GM21825 (cell line): ENCODE results near the gene ZNF687.

ENCODE experiments used
- ATAC-seq: cut with Tn5 transposase; IDR thresholded peaks from one replicate; pipeline ENCODE4 v1.9.1; 2021; ENCODE audit warnings: mild to moderate bottlenecking, moderate library complexity; ENCODE audit not compliant: unreplicated experiment

Gene ZNF687

DNA sequence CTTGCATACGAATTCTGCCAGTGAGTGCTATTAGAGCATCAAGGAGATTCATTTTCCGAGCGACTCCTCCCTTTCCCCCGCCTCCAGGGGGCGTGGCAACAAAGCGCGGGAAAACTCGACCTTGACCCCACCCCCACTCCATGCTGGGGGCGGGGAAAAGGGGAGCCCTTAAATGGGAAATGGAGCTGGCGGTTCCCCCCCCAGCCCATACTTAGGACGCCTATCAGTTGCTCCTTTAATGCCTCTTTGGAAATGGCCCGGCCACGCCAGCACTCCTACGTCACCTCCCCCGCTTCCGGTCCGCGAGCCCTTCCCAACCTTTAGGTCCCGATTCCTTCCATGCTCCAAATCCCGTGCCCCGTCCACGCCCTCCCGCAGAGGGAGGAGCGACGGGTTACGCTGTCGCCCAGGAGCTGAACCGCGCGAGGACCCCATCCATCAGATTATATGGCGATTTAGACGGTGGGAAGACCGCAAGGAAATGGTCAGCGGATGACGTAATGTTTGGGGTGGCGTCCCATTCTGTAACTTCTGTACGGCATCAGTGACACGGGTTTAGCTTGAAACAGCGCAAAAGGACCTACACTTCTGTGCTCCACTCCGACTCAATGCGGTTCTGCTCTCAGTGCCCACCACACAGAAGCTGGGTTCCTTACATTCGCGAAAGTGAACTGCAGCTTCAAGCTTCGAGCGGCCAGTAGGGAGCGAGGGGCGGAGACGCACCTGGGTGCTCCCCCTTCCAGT, 702 bp upstream of the ZNF687 start:
- ATAC-seq, result peak; percentile 29

- ATAC-seq, result no peak
Observed at GRCh38 chr1:151282883-151283725, 1.0 kb downstream of the ZNF687 start.

DNA sequence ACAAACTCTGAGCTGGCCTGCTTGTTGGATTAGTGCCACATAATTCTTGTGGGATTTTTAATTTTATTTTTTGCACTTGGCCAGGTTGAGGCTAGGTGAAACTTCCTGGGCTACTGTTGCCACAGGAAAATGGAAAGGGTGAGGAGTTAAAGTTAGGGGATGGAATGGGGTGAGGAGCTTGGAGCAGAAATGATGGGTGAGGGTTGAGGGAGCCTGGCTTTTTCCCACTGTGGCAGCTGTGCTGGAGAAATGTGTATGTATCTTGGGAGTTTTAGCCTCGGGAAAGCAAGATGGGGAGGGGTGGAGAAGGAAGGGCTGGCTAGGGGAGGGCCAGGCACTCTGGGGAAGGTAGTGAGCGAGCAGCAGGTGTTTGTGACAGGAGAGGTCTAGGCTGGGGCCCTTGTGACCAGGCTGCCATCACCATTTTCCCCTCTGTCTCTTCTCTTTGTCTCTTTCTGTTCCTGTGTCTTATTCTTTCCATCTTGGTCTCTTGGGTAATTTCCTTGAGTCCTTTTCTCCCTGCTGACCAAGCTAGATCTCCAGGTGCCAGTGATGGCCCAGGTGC, 2.0 kb downstream of the ZNF687 start:
- ATAC-seq, result no peak

DNA sequence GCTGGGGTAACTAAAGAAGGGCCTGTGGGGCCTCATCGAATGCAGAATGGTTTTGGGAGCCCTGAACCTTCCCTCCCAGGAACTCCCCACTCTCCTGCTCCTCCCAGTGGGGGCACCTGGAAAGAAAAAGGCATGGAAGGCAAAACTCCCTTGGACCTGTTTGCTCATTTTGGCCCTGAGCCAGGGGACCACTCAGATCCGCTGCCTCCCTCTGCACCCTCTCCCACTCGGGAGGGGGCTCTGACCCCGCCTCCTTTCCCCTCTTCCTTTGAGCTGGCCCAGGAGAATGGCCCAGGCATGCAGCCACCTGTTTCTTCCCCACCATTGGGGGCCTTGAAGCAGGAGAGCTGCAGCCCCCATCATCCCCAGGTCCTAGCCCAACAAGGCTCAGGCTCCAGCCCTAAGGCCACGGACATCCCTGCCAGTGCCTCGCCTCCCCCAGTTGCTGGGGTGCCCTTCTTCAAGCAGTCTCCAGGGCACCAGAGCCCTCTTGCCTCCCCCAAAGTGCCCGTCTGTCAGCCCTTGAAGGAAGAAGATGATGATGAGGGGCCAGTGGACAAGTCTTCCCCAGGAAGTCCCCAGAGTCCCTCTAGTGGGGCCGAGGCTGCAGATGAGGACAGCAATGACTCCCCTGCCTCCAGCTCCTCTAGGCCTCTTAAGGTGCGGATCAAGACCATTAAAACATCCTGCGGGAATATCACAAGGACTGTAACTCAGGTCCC, 4.7 kb downstream of the ZNF687 start:
- no peak for ATAC-seq

- no peak for ATAC-seq
Observed at GRCh38 chr1:151287341-151287699, 5.2 kb downstream of the ZNF687 start.

DNA sequence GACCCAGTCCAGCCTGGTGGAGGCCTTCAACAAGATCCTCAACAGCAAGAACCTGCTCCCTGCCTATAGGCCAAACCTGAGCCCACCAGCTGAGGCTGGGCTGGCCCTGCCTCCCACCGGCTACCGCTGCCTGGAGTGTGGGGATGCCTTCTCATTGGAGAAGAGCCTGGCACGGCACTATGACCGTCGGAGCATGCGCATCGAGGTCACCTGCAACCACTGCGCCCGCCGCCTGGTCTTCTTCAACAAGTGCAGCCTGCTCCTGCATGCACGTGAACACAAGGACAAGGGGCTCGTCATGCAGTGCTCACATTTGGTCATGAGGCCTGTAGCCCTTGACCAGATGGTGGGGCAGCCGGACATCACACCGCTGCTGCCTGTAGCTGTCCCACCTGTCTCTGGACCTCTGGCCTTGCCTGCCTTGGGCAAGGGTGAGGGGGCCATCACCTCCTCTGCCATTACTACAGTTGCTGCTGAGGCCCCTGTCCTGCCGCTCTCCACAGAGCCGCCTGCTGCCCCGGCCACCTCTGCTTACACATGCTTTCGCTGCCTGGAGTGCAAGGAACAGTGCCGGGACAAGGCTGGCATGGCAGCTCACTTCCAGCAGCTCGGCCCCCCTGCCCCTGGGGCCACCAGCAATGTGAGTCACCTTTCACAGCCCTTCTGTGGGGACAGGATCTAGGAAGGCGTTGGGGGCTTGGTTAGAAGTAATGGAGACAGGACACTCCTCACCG, 5.8 kb downstream of the ZNF687 start:
- no peak for ATAC-seq

- ATAC-seq, result no peak
Observed at GRCh38 chr1:151288502-151288901, 6.4 kb downstream of the ZNF687 start.

DNA sequence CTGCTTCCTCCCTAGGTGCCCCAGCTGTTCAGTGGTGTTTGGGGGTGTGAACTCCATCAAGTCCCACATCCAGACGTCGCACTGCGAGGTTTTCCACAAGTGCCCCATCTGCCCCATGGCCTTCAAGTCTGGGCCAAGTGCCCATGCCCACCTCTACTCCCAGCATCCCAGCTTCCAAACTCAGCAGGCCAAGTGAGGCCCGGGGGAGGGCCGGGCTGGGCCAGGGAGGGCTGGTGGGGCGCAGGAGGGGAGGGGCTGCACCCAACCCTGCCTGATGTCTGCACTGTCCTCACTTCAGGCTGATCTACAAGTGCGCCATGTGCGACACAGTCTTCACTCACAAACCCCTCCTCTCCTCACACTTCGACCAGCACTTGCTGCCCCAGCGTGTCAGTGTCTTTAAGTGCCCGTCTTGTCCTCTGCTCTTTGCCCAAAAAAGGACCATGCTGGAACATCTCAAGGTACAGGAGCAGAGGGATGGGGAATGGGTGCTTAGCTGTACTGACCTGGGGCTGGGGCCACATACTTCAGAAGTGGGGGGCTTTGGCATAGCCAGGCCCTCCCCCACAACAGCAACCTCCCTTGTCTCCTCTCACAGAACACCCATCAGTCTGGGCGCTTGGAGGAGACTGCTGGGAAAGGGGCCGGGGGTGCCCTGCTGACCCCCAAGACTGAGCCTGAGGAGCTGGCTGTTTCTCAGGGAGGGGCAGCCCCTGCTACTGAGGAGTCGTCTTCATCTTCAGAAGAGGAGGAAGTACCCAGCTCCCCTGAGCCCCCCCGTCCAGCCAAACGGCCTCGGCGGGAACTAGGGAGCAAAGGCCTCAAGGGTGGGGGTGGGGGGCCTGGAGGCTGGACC, 7.2 kb downstream of the ZNF687 start:
- ATAC-seq, result no peak

DNA sequence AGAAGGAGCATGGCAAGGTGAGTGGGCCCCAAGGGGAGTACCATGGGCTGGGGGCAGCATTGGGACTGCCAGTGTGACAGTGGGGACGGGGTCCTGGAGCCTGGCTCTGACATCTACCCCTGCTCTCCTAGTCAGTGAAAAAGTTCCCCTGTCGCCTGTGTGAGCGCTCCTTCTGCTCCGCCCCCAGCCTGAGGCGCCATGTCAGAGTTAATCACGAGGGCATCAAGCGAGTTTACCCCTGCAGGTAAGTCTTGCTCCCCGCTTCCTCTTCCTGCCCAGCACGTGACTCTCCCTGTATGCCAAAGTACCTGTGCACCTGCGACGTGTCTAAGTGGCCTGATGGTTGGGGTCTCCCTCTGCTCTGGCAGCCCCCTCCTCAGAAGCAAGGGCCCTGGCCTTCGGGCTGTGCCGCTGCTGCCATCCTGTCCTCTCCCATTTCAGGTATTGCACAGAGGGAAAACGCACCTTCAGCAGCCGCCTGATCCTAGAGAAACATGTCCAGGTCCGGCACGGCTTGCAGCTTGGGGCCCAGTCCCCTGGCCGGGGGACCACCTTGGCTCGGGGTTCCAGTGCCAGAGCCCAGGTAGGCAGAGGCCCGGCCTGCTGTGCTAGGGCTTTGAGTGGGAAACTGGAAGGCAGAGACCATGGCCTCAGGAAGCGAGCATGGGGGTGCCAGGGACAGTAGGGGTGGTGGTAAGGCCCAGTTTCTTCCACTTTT, 8.1 kb downstream of the ZNF687 start:
- no peak for ATAC-seq

DNA sequence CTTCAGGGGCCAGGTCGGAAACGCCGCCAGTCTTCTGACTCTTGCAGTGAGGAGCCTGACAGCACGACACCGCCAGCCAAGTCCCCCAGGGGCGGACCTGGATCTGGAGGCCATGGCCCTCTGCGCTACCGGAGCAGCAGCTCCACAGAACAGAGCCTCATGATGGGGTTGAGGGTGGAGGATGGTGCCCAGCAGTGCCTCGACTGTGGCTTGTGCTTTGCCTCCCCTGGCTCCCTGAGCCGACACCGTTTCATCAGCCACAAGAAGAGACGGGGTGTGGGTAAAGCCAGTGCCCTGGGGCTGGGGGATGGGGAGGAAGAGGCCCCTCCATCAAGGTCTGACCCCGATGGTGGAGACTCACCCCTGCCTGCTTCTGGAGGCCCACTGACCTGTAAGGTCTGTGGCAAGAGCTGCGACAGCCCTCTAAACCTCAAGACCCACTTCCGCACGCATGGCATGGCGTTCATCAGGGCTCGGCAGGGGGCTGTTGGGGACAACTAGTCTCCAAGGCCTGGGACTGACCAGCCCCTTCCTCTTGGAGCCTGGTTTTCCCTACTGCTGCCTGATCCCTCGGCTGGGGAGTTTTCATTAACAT, 8.7 kb downstream of the ZNF687 start:
- ATAC-seq, result no peak

- no peak for ATAC-seq
Observed at GRCh38 chr1:151292207-151293030, 10.3 kb downstream of the ZNF687 start.

GRCh38 chr1:151293093-151293492, 11.0 kb downstream of the ZNF687 start:
- ATAC-seq, result no peak

DNA sequence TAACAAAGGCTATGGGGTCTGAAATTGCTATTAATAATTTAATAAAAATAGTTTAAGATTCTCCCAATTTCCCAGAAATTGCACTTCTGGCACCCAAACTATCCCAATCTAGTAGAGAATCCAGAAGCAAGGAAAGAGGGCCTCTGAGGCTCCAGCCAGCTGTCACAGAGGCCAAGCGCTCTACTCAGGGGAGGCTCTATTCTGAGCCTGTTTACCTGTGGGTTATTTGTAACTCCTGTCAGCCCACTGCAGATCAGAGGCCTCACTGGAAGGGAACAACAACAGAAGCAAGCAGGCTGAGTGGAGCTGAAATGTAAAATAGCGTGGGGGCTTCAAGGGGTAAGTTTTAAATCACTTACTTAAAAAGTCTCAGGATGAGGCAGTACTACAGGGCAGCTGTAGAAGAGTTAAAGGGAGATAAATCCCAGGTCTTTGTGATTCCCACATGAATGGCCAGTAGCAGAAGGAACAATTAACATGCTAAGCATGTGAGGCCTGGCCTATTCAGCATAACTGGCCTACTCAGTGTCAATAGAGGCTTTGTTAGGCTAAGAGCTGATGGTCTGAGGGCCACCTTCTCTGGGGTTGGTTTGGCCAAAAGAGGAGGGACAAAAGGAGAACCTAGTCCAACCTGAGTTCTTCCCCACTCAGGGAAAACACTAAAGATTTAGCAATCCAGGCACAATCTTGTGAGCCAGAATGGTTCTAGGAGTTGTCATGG, 12.8 kb downstream of the ZNF687 start:
- no peak for ATAC-seq

- no peak for ATAC-seq
Observed at GRCh38 chr1:151309811-151310323, 27.8 kb downstream of the ZNF687 start.

GRCh38 chr1:151311011-151311410, 28.9 kb downstream of the ZNF687 start:
- ATAC-seq, result no peak

DNA sequence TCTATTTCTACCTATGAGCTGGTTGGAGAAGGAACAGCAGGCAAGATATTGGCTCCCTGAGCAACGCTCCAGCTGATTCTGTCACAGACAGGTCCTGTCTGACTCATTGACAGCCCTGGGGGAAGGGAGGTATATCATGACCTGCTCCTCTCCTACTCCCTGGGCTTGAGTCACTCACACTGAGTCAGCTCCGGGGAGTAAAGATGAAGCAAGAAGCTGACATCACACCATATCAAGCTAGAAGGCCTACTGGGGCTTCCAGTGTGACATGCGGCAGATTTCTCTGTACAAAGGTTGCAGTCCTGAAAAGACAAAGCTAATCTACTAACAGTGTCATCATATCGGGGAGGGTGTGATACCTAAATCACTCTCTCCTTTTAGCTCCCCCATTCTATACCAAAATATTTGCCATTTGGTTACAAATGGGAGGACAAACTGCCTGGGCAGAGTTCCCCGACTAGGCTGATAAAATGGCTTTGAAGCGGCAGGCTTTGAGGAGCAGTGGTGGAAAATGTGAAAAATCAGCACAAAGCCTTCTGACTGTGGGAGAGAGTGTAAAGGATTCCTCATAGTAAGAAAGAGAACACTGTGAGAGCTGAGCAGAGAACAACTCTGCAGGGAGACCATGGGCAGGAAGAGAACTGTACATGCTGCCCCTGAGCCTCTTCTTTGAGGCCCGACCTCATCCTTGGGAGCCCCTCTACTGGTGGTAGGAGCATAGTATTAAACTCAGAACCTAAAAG, 29.7 kb downstream of the ZNF687 start:
- ATAC-seq, result no peak
